Fibroblast of skin of right biceps (primary cell): ENCODE results near the gene OGDHL.
"Not testable (repeated sequence)": the region's sequence is repeated elsewhere in the genome, so short reads cannot be mapped to it uniquely, and the experiment has no call there.

Experiments
- DNase-seq: peaks from one replicate; pipeline ENCODE4 v3.0.0-alpha.2; 2013

OGDHL gene

GRCh38 chr10:49756031-49756430 is 6.1 kb downstream of the OGDHL start:
- no peak for DNase-seq

DNA sequence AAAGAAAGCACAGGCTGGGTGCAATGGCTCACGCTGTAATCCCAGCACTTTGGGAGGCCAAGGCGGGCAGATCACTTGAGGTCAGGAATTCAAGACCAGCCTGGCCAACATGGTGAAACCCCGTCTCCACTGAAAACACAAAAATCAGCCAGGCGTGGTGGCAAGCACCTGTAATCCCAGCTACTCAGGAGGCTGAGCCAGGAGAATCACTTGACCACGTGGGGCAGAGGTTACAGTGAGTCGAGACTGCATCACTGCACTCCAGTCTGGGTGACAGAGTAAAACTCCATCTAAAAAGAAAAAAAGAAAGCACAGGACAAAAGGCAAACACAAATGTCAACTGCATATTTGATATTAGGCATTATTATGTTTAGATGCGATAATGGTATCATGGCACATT is 7.2 kb downstream of the OGDHL start:
- not testable (repeated sequence) for DNase-seq

DNA sequence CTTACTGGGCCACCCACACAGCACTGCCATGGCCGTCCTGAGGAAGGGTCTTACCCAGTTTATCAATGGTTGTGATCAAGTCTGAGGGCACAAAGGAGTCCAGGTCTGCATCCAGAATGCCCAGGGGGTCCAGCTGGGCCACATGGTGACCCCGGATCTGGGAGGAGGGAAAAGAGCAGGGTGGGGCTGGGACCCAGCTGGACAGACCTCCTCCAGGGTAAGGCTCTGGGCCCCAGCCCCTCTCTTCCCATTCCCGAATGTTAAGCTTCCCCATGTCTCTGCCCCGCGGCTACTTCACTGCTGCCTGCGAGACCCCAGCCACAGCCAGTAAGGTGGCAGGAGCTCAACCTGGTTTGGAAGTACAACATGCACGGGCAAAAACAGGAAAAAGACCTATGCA is 9.5 kb downstream of the OGDHL start:
- DNase-seq = no peak

- DNase-seq = no peak
These were observed 10.2 kb downstream of the OGDHL start for GRCh38 chr10:49751636-49752510.

DNA sequence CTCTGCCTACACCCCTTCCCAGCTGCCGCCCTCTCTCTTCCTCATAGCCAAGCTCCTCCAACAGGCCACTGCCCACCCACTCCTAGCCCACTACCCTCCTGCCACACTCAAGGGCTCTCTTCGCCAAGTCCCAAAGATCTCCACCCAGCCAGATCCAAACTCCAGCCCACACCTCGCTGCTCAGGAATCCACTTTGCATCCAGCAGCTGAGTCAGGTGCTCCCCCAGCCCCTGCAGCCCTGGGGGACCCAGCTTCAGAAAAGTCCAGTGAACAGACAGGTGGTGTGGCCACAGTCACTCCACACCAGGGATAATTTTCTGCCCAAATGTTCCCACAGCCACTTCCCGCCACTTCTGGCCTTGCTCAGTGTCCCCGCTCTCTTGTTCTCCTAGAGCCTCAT is 10.9 kb downstream of the OGDHL start:
- DNase-seq = no peak

DNA sequence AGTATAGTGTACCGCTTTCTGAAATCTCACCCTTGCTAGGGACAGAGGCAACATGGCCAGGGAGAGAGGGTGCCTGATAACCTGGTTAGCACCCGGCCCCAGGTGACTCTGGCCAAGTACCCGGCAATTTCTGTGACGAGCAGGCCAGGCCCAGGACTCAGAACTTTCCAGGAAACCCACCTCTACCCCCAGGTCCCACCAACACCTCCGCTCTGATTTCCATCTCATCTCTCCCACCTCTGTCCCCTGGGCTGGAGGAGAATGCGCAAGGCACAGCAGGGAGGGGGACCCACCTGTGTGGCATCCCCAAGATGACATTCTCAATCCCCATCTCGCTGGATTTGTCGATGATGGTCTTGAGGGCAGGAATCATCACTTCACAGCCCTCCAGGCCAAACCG is 11.6 kb downstream of the OGDHL start:
- no peak for DNase-seq

DNA sequence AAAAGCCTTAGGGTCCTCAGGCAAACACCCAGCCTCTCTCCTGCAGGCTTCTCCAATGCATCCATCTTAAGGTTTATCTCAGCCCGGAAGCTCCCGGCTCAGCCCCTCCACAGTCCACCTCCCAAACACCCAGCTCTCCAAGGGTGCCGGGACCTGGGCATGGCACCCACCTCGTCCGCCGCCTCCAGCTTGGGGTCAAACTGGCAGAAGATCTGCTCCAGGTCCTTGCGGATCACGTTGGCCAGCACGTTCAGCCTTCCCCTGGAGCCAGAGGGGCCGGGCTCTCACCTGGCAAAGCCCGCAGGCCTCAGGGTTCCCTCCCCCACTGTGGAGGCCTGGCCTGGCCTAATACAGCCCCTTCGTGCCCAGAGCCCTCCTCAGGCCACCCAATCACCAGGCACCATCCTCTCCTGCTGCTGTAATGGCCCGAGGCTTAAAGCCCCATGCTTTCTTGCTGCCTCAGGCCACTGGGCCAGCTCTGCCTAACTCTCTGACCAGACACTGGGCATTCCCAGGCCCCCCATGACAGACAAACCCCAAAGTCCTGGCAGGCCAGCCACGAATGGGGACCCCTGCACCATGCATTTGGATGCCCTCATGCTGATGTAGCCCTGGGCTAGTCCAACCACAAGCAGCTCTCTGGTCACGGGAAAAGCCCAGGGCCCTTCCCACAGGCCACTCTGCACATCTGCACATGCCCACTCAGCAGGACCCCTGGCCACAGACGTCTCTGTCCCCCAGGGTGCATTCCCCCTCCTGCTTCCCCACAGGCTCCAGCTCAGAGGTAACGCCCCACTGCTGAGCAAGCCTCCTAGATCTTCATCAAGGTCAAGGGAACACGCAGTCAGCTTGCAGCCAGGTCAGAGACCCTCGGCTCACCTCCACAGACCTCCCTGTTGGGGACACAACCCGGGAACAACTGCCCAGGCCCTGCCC is 12.3 kb downstream of the OGDHL start:
- no peak for DNase-seq

GRCh38 chr10:49749144-49749543 is 13.0 kb downstream of the OGDHL start:
- DNase-seq = no peak

- DNase-seq = no peak
These were observed 14.1 kb downstream of the OGDHL start for GRCh38 chr10:49748006-49748405.

- no peak for DNase-seq
These were observed 14.8 kb downstream of the OGDHL start for GRCh38 chr10:49747303-49747646.

DNA sequence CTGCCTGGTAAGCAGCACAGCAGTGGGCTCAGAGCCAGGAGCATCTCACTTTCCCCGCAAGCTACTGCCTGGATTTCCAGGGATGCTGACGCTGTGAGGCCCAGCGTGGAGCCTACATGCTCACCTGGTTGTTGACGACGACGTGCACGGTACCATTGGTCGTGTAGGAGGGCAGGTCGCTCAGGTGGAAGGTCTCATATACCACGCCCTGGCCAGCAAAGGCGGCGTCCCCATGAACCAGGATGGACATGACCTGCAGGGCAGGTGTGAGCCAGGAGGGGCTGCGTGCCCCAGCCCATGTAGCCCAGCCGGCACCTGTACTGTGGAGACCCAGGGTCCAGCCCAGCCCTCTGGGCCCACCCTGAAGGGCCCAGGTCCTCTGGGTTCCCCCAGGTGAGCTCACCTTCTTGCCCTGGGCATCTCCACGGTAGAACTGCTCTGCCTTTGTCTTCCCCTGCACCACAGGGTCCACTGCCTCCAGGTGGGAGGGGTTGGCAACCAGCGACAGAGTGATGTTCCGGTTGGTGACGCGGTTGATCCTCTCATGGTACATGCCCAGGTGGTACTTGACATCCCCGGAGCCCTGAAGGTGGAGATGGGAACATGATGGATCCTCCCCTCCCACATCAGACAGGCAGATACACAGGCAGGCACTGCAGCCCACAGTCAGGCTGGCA is 15.4 kb downstream of the OGDHL start:
- DNase-seq = no peak

GRCh38 chr10:49745756-49746155 is 16.4 kb downstream of the OGDHL start:
- no peak for DNase-seq

GRCh38 chr10:49744924-49745605 is 17.1 kb downstream of the OGDHL start:
- DNase-seq = no peak

GRCh38 chr10:49744091-49744685 is 17.9 kb downstream of the OGDHL start:
- DNase-seq = no peak

- no peak for DNase-seq
These were observed 18.6 kb downstream of the OGDHL start for GRCh38 chr10:49743464-49744075.

DNA sequence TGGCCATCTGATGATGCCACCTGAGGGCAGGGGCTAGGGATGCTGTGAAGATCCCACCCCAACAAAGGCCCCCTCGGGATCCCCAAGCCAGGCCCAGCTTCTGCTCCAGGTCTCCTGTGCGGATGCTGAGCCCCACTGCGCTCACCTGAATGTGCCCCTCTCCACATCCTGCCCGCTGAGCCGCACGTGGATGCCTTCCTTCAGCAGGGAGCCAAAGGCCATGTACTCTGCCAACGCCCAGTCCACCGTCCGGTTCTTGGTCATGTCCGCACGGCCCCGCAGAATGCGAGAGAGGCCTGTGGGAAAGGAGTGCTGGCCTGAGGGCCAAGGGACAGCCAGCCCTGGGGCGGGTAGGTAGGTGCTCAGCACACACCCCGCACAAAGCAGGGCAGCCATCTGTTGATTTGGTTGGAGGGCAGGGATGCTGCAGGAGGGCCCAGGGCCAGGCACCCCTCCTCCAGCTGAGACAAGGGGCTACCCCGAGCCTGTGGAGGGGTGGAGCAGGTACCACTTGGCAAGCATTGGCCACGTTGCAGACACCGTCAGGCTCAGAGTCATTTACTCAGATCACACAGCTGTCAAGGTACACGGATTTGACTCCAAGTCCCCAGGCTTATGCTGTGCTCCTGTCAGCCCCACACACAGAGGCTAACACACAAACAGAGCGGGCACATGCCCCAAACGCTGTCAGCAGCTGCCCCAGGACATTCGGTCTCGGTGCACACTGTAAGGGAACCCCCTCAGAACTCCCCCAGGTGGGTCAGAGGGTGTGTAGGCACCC is 19.2 kb downstream of the OGDHL start:
- no peak for DNase-seq

DNA sequence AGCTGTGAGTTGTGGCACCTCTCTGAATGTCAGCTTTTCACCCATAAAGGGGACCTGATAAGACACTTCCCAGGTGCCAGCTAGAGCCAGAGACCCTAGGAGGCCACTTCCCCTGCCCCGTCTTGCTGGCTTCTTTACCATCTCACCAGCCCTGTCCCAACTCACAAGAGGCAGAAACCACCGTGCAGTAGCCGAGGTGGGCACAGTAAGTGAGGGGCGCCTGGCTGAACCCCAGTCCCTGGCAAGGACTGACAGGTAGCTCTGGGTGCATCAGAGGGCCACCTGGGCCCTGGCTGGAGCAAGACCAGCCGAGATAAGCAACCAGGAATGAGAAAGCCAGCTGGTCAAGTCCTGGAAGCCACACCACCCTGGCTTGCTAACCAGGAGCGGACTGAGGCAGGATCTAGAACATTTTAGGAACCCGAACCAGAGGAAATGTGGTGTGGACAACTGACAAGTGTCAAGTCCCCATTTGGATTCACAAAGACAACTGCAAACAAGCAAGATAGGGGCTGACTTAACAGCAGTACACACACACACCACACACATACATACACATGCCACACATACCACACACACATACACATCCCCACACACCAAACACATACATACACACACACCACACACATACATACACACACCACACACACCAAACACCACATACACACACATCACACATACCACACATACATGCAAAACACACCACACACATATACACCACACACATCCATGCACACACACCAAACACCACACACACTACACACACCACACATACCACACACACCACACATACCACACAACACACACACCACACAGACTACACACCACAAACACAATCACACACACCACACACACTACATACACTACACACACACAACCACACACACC is 20.8 kb downstream of the OGDHL start:
- DNase-seq = no peak

- DNase-seq = no peak
These were observed 21.6 kb downstream of the OGDHL start for GRCh38 chr10:49740346-49741107.

GRCh38 chr10:49739426-49739825 is 22.7 kb downstream of the OGDHL start:
- DNase-seq = no peak
